Naive thymus-derived CD4-positive, alpha-beta T cell (primary cell): ENCODE results near the gene MAJIN. TPM values are rescaled to one million over a fixed set of nuclear protein-coding genes. Genes with fewer than 3 reads are reported as not detected.

Source experiments
- ATAC-seq: fragments of 150-1000 bp; cut with Tn5 transposase; 2 replicates; pipeline ENCODE4 v1.10.0; 2021; ENCODE audit warnings: mild to moderate bottlenecking, moderate library complexity
- CTCF ChIA-PET: fragments of 350-600 bp; sonication (Branson Sonifier 250); formaldehyde crosslinking; loops from one replicate; lab custom pipeline; 2021; ENCODE audit warnings: antibody characterized with exemption; lab: Charles Lee
- POLR2A ChIA-PET: fragments of 350-600 bp; sonication (Branson Sonifier 250); formaldehyde crosslinking; loops from one replicate; lab custom pipeline; 2021; ENCODE audit warnings: antibody characterized with exemption, inconsistent platforms; lab: Charles Lee
- DNase-seq, 9 donors: peaks; one replicate each; pipeline versions ENCODE4 v3.0.0 to v3.0.0-alpha.2; 2020 to 2022; ENCODE audit warnings: mixed read lengths in 1 of 9
- H3K27ac ChIP-seq: one replicate; pipeline ENCODE4 v1.7.0; 2013; ENCODE audit warnings: mild to moderate bottlenecking, low read depth, low read length, moderate library complexity
- H3K27me3 ChIP-seq, 2 donors: one replicate each; pipeline ENCODE4 v1.7.0; 2013; ENCODE audit warnings: low read length in 2 of 2, mild to moderate bottlenecking in 2 of 2, moderate library complexity in 2 of 2; ENCODE audit not compliant: control insufficient read depth in 2 of 2, insufficient read depth in 2 of 2
- H3K36me3 ChIP-seq, 3 experiments: 1 replicate in 2 of 3; 2 replicates in 1 of 3; pipeline ENCODE4 v1.7.0; 2013; ENCODE audit warnings: low read length in 3 of 3, mild to moderate bottlenecking in 3 of 3, moderate library complexity in 1 of 3; ENCODE audit not compliant: insufficient read depth in 3 of 3, control insufficient read depth in 2 of 3
- H3K4me1 ChIP-seq, 2 donors: one replicate each; pipeline ENCODE4 v1.7.0; 2013; ENCODE audit warnings: low read length in 2 of 2, mild to moderate bottlenecking in 2 of 2, moderate library complexity in 1 of 2; ENCODE audit not compliant: control insufficient read depth in 2 of 2, insufficient read depth in 2 of 2
- H3K4me3 ChIP-seq: 2 replicates; pipeline ENCODE4 v1.7.0; 2013; ENCODE audit warnings: mild to moderate bottlenecking, low read length
- H3K9me3 ChIP-seq, 3 experiments: 1 replicate in 2 of 3; 2 replicates in 1 of 3; pipeline ENCODE4 v1.7.0; 2013; ENCODE audit warnings: low read length in 3 of 3; ENCODE audit not compliant: control insufficient read depth in 2 of 3
- H3K27ac Mint-ChIP-seq, 9 donors: one replicate each; pipeline ENCODE4 v1.8.0; 2020 to 2022; ENCODE audit warnings: mixed read lengths in 9 of 9, mild to moderate bottlenecking in 8 of 9, moderate library complexity in 5 of 9, inconsistent platforms in 2 of 9
- H3K27me3 Mint-ChIP-seq, 5 donors: one replicate each; pipeline ENCODE4 v1.8.0; 2021 to 2022; ENCODE audit warnings: mixed read lengths in 5 of 5, mild to moderate bottlenecking in 1 of 5
- H3K36me3 Mint-ChIP-seq, 5 donors: one replicate each; pipeline ENCODE4 v1.8.0; 2020 to 2022; ENCODE audit warnings: mixed read lengths in 5 of 5, mild to moderate bottlenecking in 3 of 5, inconsistent platforms in 1 of 5
- H3K4me1 Mint-ChIP-seq, 7 donors: one replicate each; pipeline ENCODE4 v1.8.0; 2020 to 2022; ENCODE audit warnings: mixed read lengths in 7 of 7, mild to moderate bottlenecking in 3 of 7, inconsistent platforms in 1 of 7
- H3K4me3 Mint-ChIP-seq, 10 donors: one replicate each; pipeline ENCODE4 v1.8.0; 2020 to 2022; ENCODE audit warnings: mild to moderate bottlenecking in 10 of 10, mixed read lengths in 10 of 10, moderate library complexity in 6 of 10, inconsistent platforms in 2 of 10
- H3K9me3 Mint-ChIP-seq, 11 donors: one replicate each; pipeline ENCODE4 v1.8.0; 2020 to 2022; ENCODE audit warnings: mixed read lengths in 11 of 11, mild to moderate bottlenecking in 4 of 11, inconsistent platforms in 1 of 11, moderate library complexity in 1 of 11
- intact Hi-C, 2 donors: fragments of 100-400 bp; cut with micrococcal nuclease; formaldehyde crosslinking; loops; one replicate each; pipeline ENCODE4 v1.15.1; 2023
- polyA plus RNA-seq, 2 donors: library from polyadenylated mRNA; unstranded; fragments of 300-500 nt; fragmentation: Illumina TruSeq; gene quantifications; one replicate each; pipeline ENCODE4 v1.2.3, GENCODE V29; 2021
- total RNA-seq, 6 experiments: library from RNA in 5 of 6; stranded (reverse) in 5 of 6; gene quantifications; 1 replicate in 5 of 6; 2 replicates in 1 of 6; pipeline ENCODE4 v1.2.3 and lab custom pipeline; 2021 to 2026

MAJIN gene
- total and polyA plus RNA-seq, 7 experiments from 2014 or later: 0.48 to 1.2 (median 0.94) TPM; not detected in 2

- ChIA-PET CTCF (no interaction called here), POLR2A (no interaction called here)
- Mint-ChIP-seq H3K4me1 (no peaks in the 10 kb centered on the region), H3K9me3 (no peaks in the 10 kb centered on the region), H3K27me3 (no peaks in the 10 kb centered on the region), H3K4me3 (no peak overlapping the region), H3K27ac (no peak overlapping the region), H3K36me3 (peaks cover 0 to 24% (median 9%) of the 10 kb centered on the region in 5 donors)
- intact Hi-C loops: no loop called here
- DNase-seq: no peak
- no peaks in the 10 kb centered on the region for H3K27me3 ChIP-seq
- no peak overlapping the region for H3K4me3 ChIP-seq
- no peaks in the 10 kb centered on the region for H3K9me3 ChIP-seq
- H3K27ac ChIP-seq: no peak overlapping the region
- peaks cover 0 to 89% (median 21%) of the 10 kb centered on the region in 3 experiments for H3K36me3 ChIP-seq
- no peak for ATAC-seq
- no peaks in the 10 kb centered on the region for H3K4me1 ChIP-seq
These were observed 63.1 kb downstream of the MAJIN start for GRCh38 chr11:64908766-64909165.

- Mint-ChIP-seq H3K9me3 (no peaks in the 10 kb centered on the region), H3K27ac (no peak overlapping the region), H3K27me3 (no peaks in the 10 kb centered on the region), H3K4me3 (no peak overlapping the region), H3K36me3 (peaks cover 0 to 26% (median 4%) of the 10 kb centered on the region in 5 donors), H3K4me1 (peaks cover 0 to 7% (median 5%) of the 10 kb centered on the region in 7 donors)
- Histone ChIP-seq H3K4me1 (no peaks in the 10 kb centered on the region), H3K27me3 (no peaks in the 10 kb centered on the region), H3K4me3 (no peak overlapping the region), H3K36me3 (peaks cover 0 to 84% (median 11%) of the 10 kb centered on the region in 3 experiments), H3K9me3 (no peaks in the 10 kb centered on the region), H3K27ac (no peak overlapping the region)
- DNase-seq (no peak), ATAC-seq (no peak)
- CTCF ChIA-PET: no interaction called here
- intact Hi-C loops: no loop called here
- POLR2A ChIA-PET: no interaction called here
These were observed 65.6 kb downstream of the MAJIN start for GRCh38 chr11:64906314-64906635.

GRCh38 chr11:64905516-64906313 is 66.2 kb downstream of the MAJIN start:
- H3K9me3 Mint-ChIP-seq: no peaks in the 10 kb centered on the region
- no peak for DNase-seq
- H3K27me3 Mint-ChIP-seq: no peaks in the 10 kb centered on the region
- no peak overlapping the region for H3K27ac Mint-ChIP-seq
- no peaks in the 10 kb centered on the region for H3K9me3 ChIP-seq
- H3K4me1 ChIP-seq: peaks cover under 1 to 3% of the 10 kb centered on the region in 2 donors
- ChIA-PET CTCF (no interaction called here), POLR2A (no interaction called here)
- no peaks in the 10 kb centered on the region for H3K27me3 ChIP-seq
- no peak overlapping the region for H3K4me3 Mint-ChIP-seq
- H3K27ac ChIP-seq: no peak overlapping the region
- H3K4me3 ChIP-seq: no peak overlapping the region
- H3K4me1 Mint-ChIP-seq: peaks cover 0 to 7% (median 7%) of the 10 kb centered on the region in 7 donors
- H3K36me3 Mint-ChIP-seq: peaks cover 0 to 22% (median 4%) of the 10 kb centered on the region in 5 donors
- ATAC-seq: no peak
- H3K36me3 ChIP-seq: peaks cover 0 to 80% (median 9%) of the 10 kb centered on the region in 3 experiments
- intact Hi-C loops: no loop called here

- H3K9me3 ChIP-seq: no peaks in the 10 kb centered on the region
- ATAC-seq (no peak), DNase-seq (no peak)
- peaks cover 7 to 8% of the 10 kb centered on the region in 2 donors for H3K4me1 ChIP-seq
- Mint-ChIP-seq H3K36me3 (peaks cover 0 to 23% (median 8%) of the 10 kb centered on the region in 5 donors), H3K9me3 (no peaks in the 10 kb centered on the region), H3K4me3 (no peak overlapping the region), H3K27ac (no peak overlapping the region), H3K27me3 (no peaks in the 10 kb centered on the region), H3K4me1 (peaks cover 3 to 19% (median 13%) of the 10 kb centered on the region in 7 donors)
- H3K27me3 ChIP-seq: no peaks in the 10 kb centered on the region
- POLR2A ChIA-PET: no interaction called here
- CTCF ChIA-PET: no interaction called here
- peaks cover 0 to 72% (median 5%) of the 10 kb centered on the region in 3 experiments for H3K36me3 ChIP-seq
- H3K4me3 ChIP-seq: no peak overlapping the region
- intact Hi-C loops: no loop called here
- H3K27ac ChIP-seq: no peak overlapping the region
These were observed 68.5 kb downstream of the MAJIN start for GRCh38 chr11:64903291-64903833.

GRCh38 chr11:64902102-64902900 is 69.6 kb downstream of the MAJIN start:
- ChIA-PET CTCF (no interaction called here), POLR2A (no interaction called here)
- DNase-seq (no peak), ATAC-seq (no peak)
- Mint-ChIP-seq H3K4me3 (no peak overlapping the region), H3K27ac (peak overlapping the region in 3 of 9 donors; percentile 40 to 57 (median 57)), H3K9me3 (no peaks in the 10 kb centered on the region), H3K4me1 (peaks cover 3 to 19% (median 13%) of the 10 kb centered on the region in 7 donors), H3K36me3 (peaks cover 0 to 18% (median 4%) of the 10 kb centered on the region in 5 donors), H3K27me3 (no peaks in the 10 kb centered on the region)
- Histone ChIP-seq H3K4me3 (no peak overlapping the region), H3K4me1 (peaks cover 7 to 8% of the 10 kb centered on the region in 2 donors), H3K9me3 (no peaks in the 10 kb centered on the region), H3K27ac (no peak overlapping the region), H3K27me3 (no peaks in the 10 kb centered on the region), H3K36me3 (peaks cover 0 to 72% (median 5%) of the 10 kb centered on the region in 3 experiments)
- intact Hi-C loops: no loop called here

GRCh38 chr11:64900774-64901173 is 71.1 kb downstream of the MAJIN start:
- ATAC-seq (no peak), DNase-seq (no peak)
- no peaks in the 10 kb centered on the region for H3K9me3 Mint-ChIP-seq
- Histone ChIP-seq H3K36me3 (peaks cover 0 to 70% (median 5%) of the 10 kb centered on the region in 3 experiments), H3K4me3 (no peak overlapping the region), H3K27me3 (no peaks in the 10 kb centered on the region), H3K27ac (peak overlapping the region; percentile 65), H3K9me3 (no peaks in the 10 kb centered on the region), H3K4me1 (peaks cover 7 to 8% of the 10 kb centered on the region in 2 donors)
- intact Hi-C loops: loop anchor here in 1 of 2 donors (1.0 kb wide), 1 partner anchor 17 kb away; the partner anchor contains the start of gene ATG2A
- no peak overlapping the region for H3K4me3 Mint-ChIP-seq
- H3K4me1 Mint-ChIP-seq: peaks cover 3 to 19% (median 13%) of the 10 kb centered on the region in 7 donors
- CTCF ChIA-PET: interaction anchor here (30.3 kb wide), 1 partner anchor 45 kb away, joined by 945 read pairs; the partner anchor contains the start of gene CDC42BPG
- H3K27ac Mint-ChIP-seq: peak overlapping the region in 3 of 9 donors; percentile 40 to 61 (median 57)
- no peaks in the 10 kb centered on the region for H3K27me3 Mint-ChIP-seq
- POLR2A ChIA-PET: interaction anchor here (0.8 to 1.8 kb wide), 4 partner anchors 12 to 100 kb away, joined by 3 to 4 read pairs (median 4); no protein-coding TSS in a partner anchor
- peaks cover 0 to 18% (median 4%) of the 10 kb centered on the region in 5 donors for H3K36me3 Mint-ChIP-seq
